ENCODE measurements around the gene TIMP2.

DNA sequence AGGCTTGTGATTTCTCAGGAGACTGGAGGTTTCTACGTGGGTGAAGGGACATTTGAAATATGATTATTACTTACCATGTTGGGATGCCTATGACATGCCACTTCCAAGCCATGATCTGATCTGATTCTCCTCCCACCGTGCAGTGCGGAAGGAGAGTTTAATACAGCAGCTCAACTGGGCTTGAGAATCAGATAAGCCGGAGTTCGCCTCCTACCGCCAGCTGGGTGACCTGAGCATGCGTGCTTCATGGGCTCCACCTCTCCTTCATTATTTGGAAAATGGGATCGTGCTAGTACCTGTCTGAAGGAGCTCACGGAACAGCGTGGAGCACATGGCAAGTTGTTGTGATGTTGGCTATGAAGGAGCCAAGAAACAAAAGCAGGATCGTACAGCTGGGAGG is 12.4 kb upstream of the TIMP2 start:
- TF ChIP-seq POLR2A (IDR thresholded peaks at IDR 0.05; ENCODE audit: low read length) = no peak
- TF ChIP-seq RFX5 (IDR thresholded peaks at IDR 0.05) = no peak
- TF ChIP-seq, protein P1, sequence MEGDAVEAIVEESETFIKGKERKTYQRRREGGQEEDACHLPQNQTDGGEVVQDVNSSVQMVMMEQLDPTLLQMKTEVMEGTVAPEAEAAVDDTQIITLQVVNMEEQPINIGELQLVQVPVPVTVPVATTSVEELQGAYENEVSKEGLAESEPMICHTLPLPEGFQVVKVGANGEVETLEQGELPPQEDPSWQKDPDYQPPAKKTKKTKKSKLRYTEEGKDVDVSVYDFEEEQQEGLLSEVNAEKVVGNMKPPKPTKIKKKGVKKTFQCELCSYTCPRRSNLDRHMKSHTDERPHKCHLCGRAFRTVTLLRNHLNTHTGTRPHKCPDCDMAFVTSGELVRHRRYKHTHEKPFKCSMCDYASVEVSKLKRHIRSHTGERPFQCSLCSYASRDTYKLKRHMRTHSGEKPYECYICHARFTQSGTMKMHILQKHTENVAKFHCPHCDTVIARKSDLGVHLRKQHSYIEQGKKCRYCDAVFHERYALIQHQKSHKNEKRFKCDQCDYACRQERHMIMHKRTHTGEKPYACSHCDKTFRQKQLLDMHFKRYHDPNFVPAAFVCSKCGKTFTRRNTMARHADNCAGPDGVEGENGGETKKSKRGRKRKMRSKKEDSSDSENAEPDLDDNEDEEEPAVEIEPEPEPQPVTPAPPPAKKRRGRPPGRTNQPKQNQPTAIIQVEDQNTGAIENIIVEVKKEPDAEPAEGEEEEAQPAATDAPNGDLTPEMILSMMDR (IDR thresholded peaks at IDR 0.05) = no peak
